ENCODE results near the gene PARD6A. TPM values are rescaled to one million over a fixed set of nuclear protein-coding genes. Genes with fewer than 3 reads are reported as not detected.
A peak's percentile ranks its signal among the peaks of the same experiment; 100 is the strongest.

Gene PARD6A
- total RNA-seq, 1 donor from 2014 or later: 7.5 TPM

GRCh38 chr16:67658849-67659674 lies 1.7 kb upstream of the PARD6A start:
- TF ChIP-seq, protein P1, sequence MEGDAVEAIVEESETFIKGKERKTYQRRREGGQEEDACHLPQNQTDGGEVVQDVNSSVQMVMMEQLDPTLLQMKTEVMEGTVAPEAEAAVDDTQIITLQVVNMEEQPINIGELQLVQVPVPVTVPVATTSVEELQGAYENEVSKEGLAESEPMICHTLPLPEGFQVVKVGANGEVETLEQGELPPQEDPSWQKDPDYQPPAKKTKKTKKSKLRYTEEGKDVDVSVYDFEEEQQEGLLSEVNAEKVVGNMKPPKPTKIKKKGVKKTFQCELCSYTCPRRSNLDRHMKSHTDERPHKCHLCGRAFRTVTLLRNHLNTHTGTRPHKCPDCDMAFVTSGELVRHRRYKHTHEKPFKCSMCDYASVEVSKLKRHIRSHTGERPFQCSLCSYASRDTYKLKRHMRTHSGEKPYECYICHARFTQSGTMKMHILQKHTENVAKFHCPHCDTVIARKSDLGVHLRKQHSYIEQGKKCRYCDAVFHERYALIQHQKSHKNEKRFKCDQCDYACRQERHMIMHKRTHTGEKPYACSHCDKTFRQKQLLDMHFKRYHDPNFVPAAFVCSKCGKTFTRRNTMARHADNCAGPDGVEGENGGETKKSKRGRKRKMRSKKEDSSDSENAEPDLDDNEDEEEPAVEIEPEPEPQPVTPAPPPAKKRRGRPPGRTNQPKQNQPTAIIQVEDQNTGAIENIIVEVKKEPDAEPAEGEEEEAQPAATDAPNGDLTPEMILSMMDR (conservative IDR thresholded peaks at IDR 0.05): no peak
- no peak for DNase-seq (ENCODE audit: low read depth, low spot score)
- peaks cover 11% of the 10 kb centered on the region for H3K4me1 Mint-ChIP-seq
- H3K27me3 Mint-ChIP-seq (ENCODE audit: low read depth): peaks cover 27% of the 10 kb centered on the region
- no peak overlapping the region for H3K27ac Mint-ChIP-seq (ENCODE audit: unreplicated experiment)
- H3K4me3 Mint-ChIP-seq: peak overlapping the region; percentile 98
- no peaks in the 10 kb centered on the region for H3K9me3 Mint-ChIP-seq
- peaks cover under 1% of the 10 kb centered on the region for H3K36me3 Mint-ChIP-seq (ENCODE audit: low read depth)

GRCh38 chr16:67659675-67660563 lies 841 bp upstream of the PARD6A start, which contains the start of gene ACD:
Gene ACD, minus strand, starts transcription at chr16:67660260. Its CDS starts 40 bp downstream, at chr16:67660220.
- TF ChIP-seq, protein P1 (conservative IDR thresholded peaks at IDR 0.05): no peak
- peaks cover 3% of the 10 kb centered on the region for H3K36me3 Mint-ChIP-seq (ENCODE audit: low read depth)
- peak; percentile 88 for DNase-seq (ENCODE audit: low read depth, low spot score)
- no peaks in the 10 kb centered on the region for H3K9me3 Mint-ChIP-seq
- H3K4me1 Mint-ChIP-seq: peaks cover 20% of the 10 kb centered on the region
- peak within 1 kb of the TSS; percentile 98 for H3K4me3 Mint-ChIP-seq
- peaks cover 19% of the 10 kb centered on the region for H3K27me3 Mint-ChIP-seq (ENCODE audit: low read depth)
- peak within 1 kb of the TSS; percentile 96 for H3K27ac Mint-ChIP-seq (ENCODE audit: unreplicated experiment)

GRCh38 chr16:67661101-67661761 lies 471 bp downstream of the PARD6A start:
- peaks cover 3% of the 10 kb centered on the region for H3K36me3 Mint-ChIP-seq (ENCODE audit: low read depth)
- peaks cover 8% of the 10 kb centered on the region for H3K27me3 Mint-ChIP-seq (ENCODE audit: low read depth)
- H3K4me3 Mint-ChIP-seq: peak overlapping the region; percentile 94
- no peak for DNase-seq (ENCODE audit: low read depth, low spot score)
- TF ChIP-seq, protein P1 (conservative IDR thresholded peaks at IDR 0.05): no peak
- peaks cover 29% of the 10 kb centered on the region for H3K4me1 Mint-ChIP-seq
- no peak overlapping the region for H3K27ac Mint-ChIP-seq (ENCODE audit: unreplicated experiment)
- H3K9me3 Mint-ChIP-seq: no peaks in the 10 kb centered on the region

DNA sequence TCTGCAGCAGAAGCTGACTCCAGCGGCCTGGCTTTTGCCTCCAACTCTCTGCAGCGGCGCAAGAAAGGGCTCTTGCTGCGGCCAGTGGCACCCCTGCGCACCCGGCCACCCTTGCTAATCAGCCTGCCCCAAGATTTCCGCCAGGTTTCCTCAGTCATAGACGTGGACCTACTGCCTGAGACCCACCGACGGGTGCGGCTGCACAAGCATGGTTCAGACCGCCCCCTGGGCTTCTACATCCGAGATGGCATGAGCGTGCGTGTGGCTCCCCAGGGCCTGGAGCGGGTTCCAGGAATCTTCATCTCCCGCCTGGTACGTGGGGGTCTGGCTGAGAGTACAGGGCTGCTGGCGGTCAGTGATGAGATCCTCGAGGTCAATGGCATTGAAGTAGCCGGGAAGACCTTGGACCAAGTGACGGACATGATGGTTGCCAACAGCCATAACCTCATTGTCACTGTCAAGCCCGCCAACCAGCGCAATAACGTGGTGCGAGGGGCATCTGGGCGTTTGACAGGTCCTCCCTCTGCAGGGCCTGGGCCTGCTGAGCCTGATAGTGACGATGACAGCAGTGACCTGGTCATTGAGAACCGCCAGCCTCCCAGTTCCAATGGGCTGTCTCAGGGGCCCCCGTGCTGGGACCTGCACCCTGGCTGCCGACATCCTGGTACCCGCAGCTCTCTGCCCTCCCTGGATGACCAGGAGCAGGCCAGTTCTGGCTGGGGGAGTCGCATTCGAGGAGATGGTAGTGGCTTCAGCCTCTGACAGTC lies 1.3 kb downstream of the PARD6A start:
- peaks cover 29% of the 10 kb centered on the region for H3K4me1 Mint-ChIP-seq
- peak overlapping the region; percentile 94 for H3K4me3 Mint-ChIP-seq
- H3K9me3 Mint-ChIP-seq: no peaks in the 10 kb centered on the region
- H3K27ac Mint-ChIP-seq (ENCODE audit: unreplicated experiment): no peak overlapping the region
- H3K36me3 Mint-ChIP-seq (ENCODE audit: low read depth): peaks cover 3% of the 10 kb centered on the region
- peaks cover 8% of the 10 kb centered on the region for H3K27me3 Mint-ChIP-seq (ENCODE audit: low read depth)
- no peak for DNase-seq (ENCODE audit: low read depth, low spot score)
- TF ChIP-seq, protein P1 (conservative IDR thresholded peaks at IDR 0.05): no peak
